Measurements from ENCODE around the gene ADAT3. TPM values are rescaled to one million over a fixed set of nuclear protein-coding genes. Genes with fewer than 3 reads are reported as not detected.

Gene ADAT3
- polyA plus RNA-seq, 2 of the 4 experiments (the other 2 are of a cell fraction) = 0.66 to 5.6 TPM

- no peak overlapping the region; a peak in 1 of 6 replicates for H3K27ac ChIP-seq
- 91% methylated on average over 15 of the region's 42 CpGs for WGBS (ENCODE audit: missing lambda C conversion rate)
These were observed 39.1 kb downstream of the ADAT3 start for GRCh38 chr19:1944088-1944915.

GRCh38 chr19:1944916-1945561 lies 39.8 kb downstream of the ADAT3 start:
- Histone ChIP-seq H3K4me3 (no peak overlapping the region), H3K9me3 (no peaks in the 10 kb centered on the region), H3K27ac (no peak overlapping the region; a peak in 1 of 6 replicates), H3K4me1 (peaks cover 4% of the 10 kb centered on the region; the same call in 2 of the 3 replicates), H3K4me2 (no peak overlapping the region)
- FAIRE-seq = no peak
- ChIA-PET CTCF (interaction anchor here (0.7 to 1.7 kb wide), 7 partner anchors 12 to 213 kb away, joined by 3 to 5 read pairs (median 3); no protein-coding TSS in a partner anchor), POLR2A (no interaction called here)
- 96% methylated on average over 5 of the region's 30 CpGs for WGBS (ENCODE audit: missing lambda C conversion rate)
- no peak for ATAC-seq
- DNase-seq (ENCODE audit: low read depth in 1 of 2, low spot score in 1 of 2) = no peak
- TF ChIP-seq HOXB5 (CRISPR knock-in tag; IDR thresholded peaks at IDR 0.05) (no peak), HES2 (IDR thresholded peaks at IDR 0.05) (no peak), SMC3 (IDR thresholded peaks at IDR 0.05) (no peak), ESRRA (IDR thresholded peaks at IDR 0.05; ENCODE audit: borderline replicate concordance, low read length) (no peak), ZFP36 (IDR thresholded peaks at IDR 0.05; ENCODE audit: borderline replicate concordance, partially characterized antibody) (no peak), EHMT2 (IDR thresholded peaks at IDR 0.05; ENCODE audit: low read depth) (no peak), KDM5A (IDR thresholded peaks at IDR 0.05) (no peak), FOXS1 (CRISPR knock-in tag; IDR thresholded peaks at IDR 0.05) (no peak), SREBF2 (IDR thresholded peaks at IDR 0.05) (no peak), ZC3H11A (IDR thresholded peaks at IDR 0.05) (no peak), MAX (IDR thresholded peaks at IDR 0.05) (no peak), EP300 (IDR thresholded peaks at IDR 0.05) (no peak)

More at GRCh38 chr19:1944088-1944915, 39.1 kb downstream of the ADAT3 start:
- TF ChIP-seq NR3C1 (IDR thresholded peaks at IDR 0.05) (no peak), CHD4 (IDR thresholded peaks at IDR 0.05; ENCODE audit: borderline replicate concordance) (no peak), TFCP2L1 (CRISPR knock-in tag; IDR thresholded peaks at IDR 0.05) (no peak), E2F6 (IDR thresholded peaks at IDR 0.05; ENCODE audit: borderline replicate concordance, low read depth) (no peak)
- CTCF ChIA-PET = interaction anchor here (1.6 kb wide), 1 partner anchor 14 kb away, joined by 8 read pairs; no protein-coding TSS in a partner anchor
- FAIRE-seq = no peak
- H3K4me3 ChIP-seq = no peak overlapping the region
- H3K4me2 ChIP-seq = no peak overlapping the region
- no peak for ATAC-seq
- POLR2A ChIA-PET = no interaction called here
- no peaks in the 10 kb centered on the region for H3K9me3 ChIP-seq
- H3K4me1 ChIP-seq = peaks cover 11% of the 10 kb centered on the region; the same call in 2 of the 3 replicates
- DNase-seq (ENCODE audit: low read depth in 1 of 2, low spot score in 1 of 2) = no peak

GRCh38 chr19:1945899-1946298 lies 40.7 kb downstream of the ADAT3 start:
- FAIRE-seq = no peak
- POLR2A ChIA-PET = no interaction called here
- peak; percentile 47 to 56 for DNase-seq (ENCODE audit: low read depth in 1 of 2, low spot score in 1 of 2)
- 0 out of 3 replicates have a peak, but pooled peaks cover 3% of the 10 kb centered on the region for H3K4me1 ChIP-seq
- no peak overlapping the region for H3K4me2 ChIP-seq
- CTCF ChIA-PET = interaction anchor here (0.5 to 1.7 kb wide), 10 partner anchors 10 to 213 kb away, joined by 3 to 5 read pairs (median 3); no protein-coding TSS in a partner anchor
- no peak overlapping the region for H3K27ac ChIP-seq
- 76% methylated on average over 18 of the region's 18 CpGs for WGBS (ENCODE audit: missing lambda C conversion rate)
- peak in 1 of 2 experiments; percentile 43; a peak in 3 of 6 replicates for ATAC-seq
- no peaks in the 10 kb centered on the region for H3K9me3 ChIP-seq
- H3K4me3 ChIP-seq = no peak overlapping the region
- TF ChIP-seq ZC3H11A (IDR thresholded peaks at IDR 0.05) (0 out of 2 replicates have a peak, but pooled peaks have one; percentile 18), RAD21 (conservative IDR thresholded peaks at IDR 0.05 in 1 of 2, IDR thresholded peaks at IDR 0.05 in 1 of 2) (0 out of 5 replicates have a peak, but pooled peaks of 1 of the 2 experiments have one; percentile 20), CTCF (IDR thresholded peaks at IDR 0.05) (peak; percentile 27; the same call in 2 of the 3 replicates), HES2 (IDR thresholded peaks at IDR 0.05) (no peak)
